NOMO-1 treated with DMSO at 0.1 percent for 48 hours (cell line): ENCODE data around the gene ABCA1.
A peak's percentile ranks its signal among the peaks of the same experiment; 100 is the strongest.
"Not testable (repeated sequence)": the region's sequence is repeated elsewhere in the genome, so short reads cannot be mapped to it uniquely, and the experiment has no call there.

ENCODE experiments used
- DNase-seq: peaks from one replicate; lab custom pipeline; 2025; ENCODE audit not compliant: unreplicated experiment; lab: John Stamatoyannopoulos, UW

The ABCA1 gene

DNA sequence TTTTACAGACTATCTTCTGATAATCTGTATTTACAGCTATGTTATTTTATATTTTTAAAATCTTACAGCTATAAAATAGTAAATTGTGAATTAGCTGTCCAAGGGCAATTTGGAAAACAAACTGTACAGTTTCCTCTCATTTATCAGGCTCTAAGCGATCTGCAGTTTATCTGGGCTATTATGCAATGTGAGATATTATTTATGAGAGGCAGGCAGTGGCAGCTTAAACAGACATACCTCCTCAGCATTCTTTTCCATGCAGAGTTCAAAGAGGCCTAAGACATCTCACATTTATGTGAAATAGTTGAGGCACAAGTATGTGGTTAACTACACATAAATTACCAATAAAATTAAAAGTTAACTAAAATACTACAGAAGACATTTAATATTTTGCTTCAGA lies 153.8 kb downstream of the ABCA1 start:
- peak; percentile 21 for DNase-seq

DNA sequence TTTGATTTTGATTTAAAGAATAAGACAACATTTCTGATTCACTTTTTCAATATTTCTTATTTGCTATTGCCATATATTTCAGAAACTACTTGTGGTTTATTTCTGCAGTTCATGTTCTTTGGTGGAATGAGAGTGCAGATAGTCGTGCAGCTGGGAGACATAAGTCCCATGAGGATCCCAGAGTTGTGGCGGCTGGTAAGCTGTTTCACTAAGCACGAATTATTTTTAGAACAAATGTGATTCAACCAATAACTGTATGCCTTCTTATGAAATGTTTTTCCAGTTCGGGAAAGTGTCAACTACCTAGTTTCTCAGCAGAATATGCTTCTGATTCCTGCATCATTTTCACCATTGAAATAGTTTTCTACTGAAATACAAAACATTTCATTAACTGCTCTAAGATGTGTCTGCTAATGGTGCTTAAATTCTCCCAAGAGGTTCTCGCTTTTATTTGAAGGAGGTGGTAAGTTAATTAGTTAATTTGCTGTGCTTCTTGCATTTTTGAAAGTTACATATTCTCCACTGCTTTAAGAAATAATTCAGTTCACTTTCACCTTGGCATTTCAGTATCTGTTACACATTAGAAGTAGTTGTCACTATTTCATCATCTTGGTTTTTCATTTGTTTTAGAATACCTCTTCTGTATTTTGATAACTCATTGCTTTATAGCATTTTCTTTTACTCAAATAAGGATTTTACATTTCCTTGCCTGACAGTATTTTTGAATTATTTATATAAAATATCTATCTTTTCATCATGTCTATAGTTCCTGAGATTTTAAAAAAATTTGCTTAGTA lies 155.0 kb downstream of the ABCA1 start:
- DNase-seq = peak; percentile 6

DNA sequence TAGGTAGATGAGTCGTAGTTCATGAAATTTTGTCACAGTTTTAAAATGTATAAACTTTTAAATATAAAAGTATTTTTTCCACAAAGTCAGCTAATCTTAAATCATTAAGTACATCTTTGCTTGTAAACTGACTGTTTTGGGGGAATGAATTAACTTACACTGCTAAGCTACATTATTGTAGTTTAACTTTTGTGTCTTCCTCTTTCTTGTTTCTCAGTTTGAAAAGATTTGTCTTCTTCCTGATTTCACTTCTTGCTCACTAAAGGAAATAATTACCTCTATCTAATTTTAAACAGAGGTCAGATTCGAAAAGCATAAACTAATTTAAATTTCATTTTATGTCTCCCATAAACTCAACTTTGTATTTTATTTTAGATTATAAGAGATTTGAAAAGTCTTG lies 158.3 kb downstream of the ABCA1 start:
- peak; percentile 78 for DNase-seq

DNA sequence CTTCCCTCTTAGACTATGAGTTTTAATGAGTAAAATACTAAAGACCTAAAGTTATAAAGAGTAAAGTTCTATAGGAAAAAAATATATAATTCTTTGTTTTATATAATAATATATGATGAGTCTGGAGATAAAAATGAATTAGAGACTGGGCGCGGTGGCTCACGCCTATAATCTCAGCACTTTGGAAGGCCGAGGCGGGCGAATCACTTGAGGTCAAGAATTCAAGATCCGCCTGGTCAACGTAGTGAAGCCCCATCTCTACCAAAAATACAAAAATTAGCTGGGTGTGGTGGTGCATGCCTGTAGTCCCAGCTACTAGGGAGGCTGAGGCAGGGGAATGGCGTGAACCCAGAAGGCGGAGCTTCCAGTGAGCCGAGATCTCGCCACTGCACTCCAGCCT lies 158.9 kb downstream of the ABCA1 start:
- not testable (repeated sequence) for DNase-seq

DNA sequence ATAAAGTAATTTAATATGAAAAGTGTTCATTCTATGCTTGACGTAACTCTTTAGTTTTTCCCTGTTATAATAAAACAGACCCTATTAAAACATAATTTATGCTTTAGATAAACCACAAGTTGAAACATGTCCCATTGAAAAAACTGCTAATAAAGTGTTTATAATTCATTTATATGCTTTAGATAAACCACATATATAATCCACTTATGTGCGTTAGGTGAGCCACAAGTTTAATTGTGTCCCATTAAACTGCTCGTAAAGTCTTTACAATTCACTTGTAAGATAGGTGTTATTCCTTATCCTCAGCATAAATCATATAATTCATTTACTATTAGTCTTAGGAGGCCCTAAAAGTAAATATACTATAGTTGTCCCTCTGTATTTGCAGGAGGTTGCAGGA lies 160.4 kb downstream of the ABCA1 start:
- DNase-seq = no peak

DNA sequence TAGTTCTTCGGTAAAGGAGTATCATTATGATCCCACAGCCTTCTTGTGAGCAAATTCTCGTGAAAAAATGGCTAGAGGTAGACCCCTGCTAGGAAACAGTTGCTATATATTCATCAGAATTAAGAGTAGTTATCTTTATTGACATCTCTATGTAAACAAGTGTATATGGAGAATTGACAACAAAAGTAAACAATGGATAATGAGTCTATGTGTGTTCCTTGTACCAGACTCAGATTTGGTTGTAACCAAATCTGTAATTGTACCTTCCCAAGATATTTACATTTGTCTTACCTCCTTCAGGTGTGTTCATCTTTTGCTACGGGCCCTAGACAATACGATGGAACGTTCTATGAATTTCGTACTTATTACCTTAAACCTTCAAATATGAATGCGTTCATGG lies 161.9 kb downstream of the ABCA1 start:
- DNase-seq = no peak

DNA sequence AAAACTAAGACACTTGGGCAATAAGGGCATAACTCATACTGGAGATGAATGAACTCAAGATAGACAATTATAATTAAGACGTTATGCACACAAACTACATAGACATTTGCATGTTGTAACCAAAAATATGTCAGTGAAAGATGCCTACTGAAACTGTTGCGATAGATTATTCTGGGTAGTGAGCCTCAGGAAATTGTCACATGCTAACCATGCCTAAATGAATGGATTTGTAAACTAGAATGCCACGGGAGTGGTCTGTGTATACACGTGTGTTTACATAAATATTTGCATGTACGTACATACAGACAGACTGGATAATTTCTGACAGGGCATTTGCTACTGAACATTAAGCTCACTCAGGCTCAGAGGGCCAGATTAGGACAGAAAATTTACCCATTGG lies 162.8 kb downstream of the ABCA1 start:
- peak; percentile 7 for DNase-seq

DNA sequence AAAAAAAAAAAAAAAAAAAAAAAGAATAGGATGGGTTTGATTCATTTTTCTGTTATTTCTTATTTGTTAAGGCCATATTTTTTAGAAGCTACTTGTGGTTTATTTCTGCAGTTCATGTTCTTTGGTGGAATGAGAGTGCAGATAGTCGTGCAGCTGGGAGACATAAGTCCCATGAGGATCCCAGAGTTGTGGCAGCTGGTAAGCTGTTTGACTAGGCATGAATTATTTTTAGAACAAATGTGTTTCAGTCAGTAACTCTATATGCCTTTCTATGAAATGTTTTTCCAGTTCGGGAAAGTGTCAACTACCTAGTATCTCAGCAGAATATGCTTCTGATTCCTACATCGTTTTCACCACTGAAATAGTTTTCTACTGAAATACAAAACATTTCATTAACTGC lies 169.0 kb downstream of the ABCA1 start:
- DNase-seq = no peak

DNA sequence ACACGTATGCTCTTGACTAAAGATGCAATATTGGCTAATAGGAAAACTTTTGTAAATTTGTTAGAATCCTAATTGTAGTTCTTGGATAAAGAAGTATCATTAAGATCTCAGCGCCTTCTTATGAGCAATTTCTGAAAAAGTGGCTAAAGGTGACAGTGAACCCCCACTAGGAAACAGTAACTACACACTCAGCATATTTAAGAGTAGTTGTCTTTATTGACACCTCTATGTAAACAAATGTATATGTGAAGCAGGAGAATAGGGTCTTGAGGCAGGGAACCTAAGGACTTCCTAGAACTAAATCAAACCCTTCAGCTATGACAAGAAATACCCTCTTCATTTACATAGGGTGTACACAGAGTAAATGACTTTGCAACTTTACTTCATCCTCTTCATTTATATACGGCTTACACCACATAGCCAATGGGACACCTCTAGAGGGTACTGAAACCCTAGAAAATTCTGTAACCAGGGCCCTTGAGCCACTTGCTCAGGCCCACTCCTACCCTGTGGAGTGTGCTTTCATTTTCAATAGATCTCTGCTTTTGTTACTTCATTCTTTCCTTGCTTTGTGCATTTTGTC lies 177.7 kb downstream of the ABCA1 start:
- peak; percentile 66 for DNase-seq

DNA sequence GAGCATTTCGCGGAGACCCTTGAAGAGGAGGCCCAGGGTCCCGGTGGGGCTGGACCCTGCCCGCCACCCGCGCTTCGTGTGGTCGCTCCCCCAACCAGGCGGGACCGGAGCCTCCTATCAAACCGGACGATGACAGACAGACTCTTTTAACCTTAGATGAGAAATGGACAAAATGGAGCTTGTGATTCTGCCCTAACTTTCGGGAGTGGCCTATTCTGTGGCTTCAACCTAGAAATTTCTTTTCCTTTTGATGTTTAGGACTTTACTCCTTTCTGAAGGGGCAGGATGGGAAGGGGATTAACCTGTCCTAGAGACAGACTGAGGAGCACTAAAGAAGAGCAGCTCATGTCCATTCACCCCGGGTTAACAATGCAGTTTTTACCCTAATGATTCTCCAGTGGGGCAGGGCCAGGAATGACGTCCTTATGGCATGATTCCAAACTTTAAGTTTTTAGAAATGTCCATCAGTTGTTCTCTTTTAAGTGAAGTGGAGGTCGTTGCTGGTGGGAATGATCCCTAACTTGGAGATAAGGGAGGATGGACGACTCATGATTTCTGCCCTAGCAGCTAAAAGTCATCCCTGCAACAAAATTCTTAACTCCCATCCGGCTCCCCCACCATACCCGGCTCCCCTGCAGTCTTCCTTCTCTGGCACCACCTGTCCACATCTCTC lies 179.5 kb downstream of the ABCA1 start:
- peak; percentile 1 for DNase-seq

DNA sequence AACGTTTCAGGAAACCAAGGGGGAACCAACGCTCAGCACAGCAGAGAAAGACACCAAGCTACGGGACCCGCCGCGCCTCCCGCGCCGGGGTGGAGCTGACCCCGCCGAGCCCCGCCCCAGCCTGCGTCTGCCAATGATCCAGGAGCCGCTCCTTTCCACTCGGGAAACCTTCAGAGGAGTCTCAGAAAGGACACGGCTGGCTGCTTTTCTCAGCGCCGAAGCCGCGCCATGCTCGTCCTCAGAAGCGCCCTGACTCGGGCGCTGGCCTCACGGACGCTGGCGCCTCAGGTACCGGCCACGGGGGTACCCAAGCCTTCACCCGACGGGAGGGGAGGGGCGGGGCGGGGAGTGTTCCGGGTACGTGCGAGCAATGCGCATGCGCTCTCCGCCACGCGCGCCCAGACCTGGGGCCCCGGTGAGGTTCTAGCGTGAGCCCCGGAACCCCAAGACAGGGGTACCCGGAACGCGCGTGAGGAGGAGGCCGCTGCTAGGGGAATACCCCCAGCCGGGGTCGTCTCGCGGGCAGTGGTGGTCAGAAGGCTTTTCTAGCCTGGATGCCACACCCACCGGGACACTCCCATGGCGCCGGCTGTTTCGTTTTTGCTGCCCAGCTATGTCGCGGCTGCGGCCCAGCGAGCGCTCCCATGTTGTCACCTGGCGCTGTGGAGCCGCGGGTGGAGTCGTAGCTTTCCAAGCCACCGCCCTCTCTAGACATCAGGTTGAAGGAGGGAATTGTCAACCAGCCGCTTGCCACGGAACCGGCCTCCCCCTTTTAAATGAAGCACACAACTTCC lies 180.2 kb downstream of the ABCA1 start, which contains the start of gene NIPSNAP3A:
NIPSNAP3A (plus strand) TSS at position 119 of the 794 bp plus-strand sequence; CDS start at position 229, 110 bp downstream.
- peak; percentile 90 for DNase-seq

DNA sequence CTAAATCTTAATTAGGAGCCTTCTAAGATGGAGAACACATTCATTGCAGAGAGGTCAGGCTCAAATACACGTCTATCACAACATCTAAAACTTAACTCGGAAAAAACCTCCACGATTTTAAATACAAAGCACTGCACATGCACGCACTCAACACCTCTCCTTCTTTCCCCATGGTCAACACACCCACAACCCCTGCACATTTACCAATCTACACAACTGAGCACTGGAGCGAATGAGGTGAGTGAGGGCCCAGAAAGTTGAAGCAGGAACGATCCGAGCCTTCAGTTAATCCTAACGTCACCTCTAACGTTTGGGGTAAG lies 180.8 kb downstream of the ABCA1 start:
- peak; percentile 49 for DNase-seq

DNA sequence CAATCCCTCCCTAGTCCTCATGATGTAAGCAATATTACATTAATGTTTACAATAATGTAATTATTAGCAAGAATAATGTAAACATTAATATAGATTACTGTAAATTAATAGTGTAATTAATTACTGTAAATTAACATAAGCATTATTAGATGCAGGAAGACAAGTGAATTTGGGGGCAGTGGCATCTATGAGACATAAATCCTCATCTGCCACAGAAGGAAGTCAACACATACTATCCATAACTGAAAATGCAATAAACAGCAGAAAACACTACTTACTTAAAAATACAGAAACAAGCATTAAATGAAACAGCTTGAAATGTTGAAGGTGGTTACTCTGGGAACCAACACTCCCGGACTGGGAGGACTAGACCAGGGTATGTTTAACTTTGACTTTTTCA lies 181.2 kb downstream of the ABCA1 start:
- no peak for DNase-seq

DNA sequence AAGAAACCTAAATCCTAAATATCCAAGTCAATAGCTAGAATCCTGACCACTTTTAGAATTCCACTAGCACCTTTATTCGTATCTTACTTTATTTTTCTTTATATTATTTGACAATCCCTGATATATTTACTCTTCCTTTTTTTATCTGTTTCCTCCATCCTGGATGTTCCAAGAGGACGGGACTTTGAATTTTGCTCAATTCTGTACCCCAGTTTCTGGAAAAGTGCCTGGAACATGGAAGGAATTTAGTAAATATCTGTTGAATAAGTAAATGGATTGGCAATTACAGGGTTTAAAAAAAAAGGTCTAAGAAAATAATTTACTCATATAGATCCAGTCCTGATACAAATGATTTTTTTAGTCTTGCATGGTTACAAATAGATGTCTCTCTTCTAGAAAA lies 181.7 kb downstream of the ABCA1 start:
- DNase-seq = no peak

DNA sequence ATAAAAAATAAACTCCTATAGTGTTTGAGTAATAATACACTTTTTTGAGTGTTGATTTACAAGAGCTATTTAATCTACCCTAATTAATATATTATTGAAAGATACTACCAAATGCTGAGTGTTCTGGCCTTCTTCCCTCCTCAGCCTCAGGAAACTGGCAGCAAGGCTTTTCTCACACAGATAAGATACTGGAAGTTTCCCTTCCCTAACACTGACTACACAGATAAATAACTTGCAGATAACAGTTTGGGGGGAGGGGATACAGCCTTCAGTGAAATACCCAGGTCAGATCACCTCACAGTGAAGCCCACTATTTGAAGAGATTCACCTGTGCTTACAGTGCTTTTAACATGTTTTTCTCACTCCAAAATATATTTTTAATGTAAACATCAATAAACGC lies 182.1 kb downstream of the ABCA1 start:
- no peak for DNase-seq

DNA sequence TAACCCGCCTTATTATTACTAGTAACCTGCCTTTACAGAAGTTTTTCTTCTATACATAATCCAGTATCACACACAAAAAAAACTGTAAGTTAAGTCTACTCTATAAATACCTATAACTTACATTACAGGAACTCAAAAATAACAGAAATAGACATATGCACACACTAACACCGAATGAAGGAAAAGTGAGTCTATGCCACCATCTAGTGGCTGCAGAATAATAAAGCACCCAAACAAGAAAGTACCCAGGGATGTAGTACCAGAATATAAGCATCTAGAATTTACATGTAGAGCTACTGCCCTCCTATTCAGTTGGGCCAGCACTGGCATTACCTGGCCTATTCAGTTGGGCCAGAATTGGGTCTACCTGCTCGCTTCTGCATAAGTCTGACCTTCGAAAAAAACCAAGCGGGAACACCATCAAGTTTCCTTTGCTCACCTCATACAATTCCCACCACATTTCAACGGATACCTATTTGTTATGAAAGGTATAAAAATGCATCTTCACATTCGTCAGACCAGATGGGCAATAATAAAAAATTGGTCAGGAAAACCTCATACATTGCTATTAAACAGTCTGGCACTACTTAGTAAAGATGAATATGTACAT lies 184.5 kb downstream of the ABCA1 start:
- DNase-seq = peak; percentile 77

DNA sequence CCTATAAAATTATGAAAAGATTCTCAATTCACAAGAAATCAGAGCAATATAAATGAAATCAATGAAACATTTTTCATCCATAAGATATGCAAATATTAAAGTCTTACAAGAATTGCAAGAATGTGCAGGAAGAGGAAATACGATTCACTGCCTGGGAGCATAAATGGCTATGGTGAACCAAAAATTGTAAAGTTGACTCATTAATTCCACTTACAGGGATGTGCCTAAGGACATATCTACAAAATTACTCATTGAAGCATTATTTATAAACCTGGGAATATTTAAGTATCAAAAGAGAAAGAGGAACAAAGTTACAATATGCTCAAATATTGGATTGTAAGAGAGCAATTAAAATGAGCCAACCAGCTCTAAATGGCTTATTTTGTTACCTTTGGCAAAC lies 187.3 kb downstream of the ABCA1 start:
- peak; percentile 32 for DNase-seq

DNA sequence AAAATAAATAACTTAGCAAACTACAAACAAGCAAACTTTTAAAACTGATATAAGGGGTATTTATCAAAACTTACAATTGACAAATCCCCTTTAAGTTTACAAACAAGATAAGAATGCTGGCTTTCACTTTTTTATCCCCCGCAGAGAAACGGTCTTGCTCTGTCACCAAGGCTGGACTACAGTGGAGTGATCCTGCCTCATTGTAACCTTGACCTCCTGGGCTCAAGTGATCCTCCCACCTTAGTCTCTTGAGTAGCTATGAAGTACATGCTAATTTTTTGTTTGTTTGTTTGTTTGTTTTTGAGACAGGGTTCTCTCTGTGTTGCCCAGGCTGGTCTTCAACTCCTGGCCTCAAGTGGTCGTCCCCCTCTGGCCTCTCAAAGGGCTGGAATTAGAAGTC lies 189.5 kb downstream of the ABCA1 start:
- DNase-seq = no peak
